Muscle layer of colon (tissue), 2 donors: ENCODE data around the gene RETREG3.
"Not testable (repeated sequence)": the region's sequence is repeated elsewhere in the genome, so short reads cannot be mapped to it uniquely, and the experiment has no call there.

Experiments used
- H3K27ac ChIP-seq: one replicate; pipeline ENCODE4 v1.7.0; 2013; ENCODE audit warnings: low read depth, mild to moderate bottlenecking, low read length, moderate library complexity
- H3K27me3 ChIP-seq, 2 donors: one replicate each; pipeline ENCODE4 v1.7.0; 2013; ENCODE audit warnings: low read length in 2 of 2, mild to moderate bottlenecking in 2 of 2; ENCODE audit not compliant: insufficient read depth in 2 of 2, control insufficient read depth in 1 of 2
- H3K36me3 ChIP-seq: one replicate; pipeline ENCODE4 v1.7.0; 2013; ENCODE audit warnings: mild to moderate bottlenecking, low read length; ENCODE audit not compliant: insufficient read depth
- H3K4me1 ChIP-seq: one replicate; pipeline ENCODE4 v1.7.0; 2013; ENCODE audit warnings: mild to moderate bottlenecking, low read length; ENCODE audit not compliant: insufficient read depth
- H3K4me3 ChIP-seq, 2 donors: one replicate each; pipeline ENCODE4 v1.7.0; 2013; ENCODE audit warnings: low read length in 2 of 2, low read depth in 1 of 2, mild to moderate bottlenecking in 1 of 2, moderate library complexity in 1 of 2
- H3K9ac ChIP-seq: one replicate; pipeline ENCODE4 v1.7.0; 2013; ENCODE audit warnings: low read length
- H3K9me3 ChIP-seq: one replicate; pipeline ENCODE4 v1.7.0; 2013; ENCODE audit warnings: mild to moderate bottlenecking, low read length
- donor health status: abdominal sarcoma.
- donor health status: Adenocarcinoma of cecum.

The RETREG3 gene

DNA sequence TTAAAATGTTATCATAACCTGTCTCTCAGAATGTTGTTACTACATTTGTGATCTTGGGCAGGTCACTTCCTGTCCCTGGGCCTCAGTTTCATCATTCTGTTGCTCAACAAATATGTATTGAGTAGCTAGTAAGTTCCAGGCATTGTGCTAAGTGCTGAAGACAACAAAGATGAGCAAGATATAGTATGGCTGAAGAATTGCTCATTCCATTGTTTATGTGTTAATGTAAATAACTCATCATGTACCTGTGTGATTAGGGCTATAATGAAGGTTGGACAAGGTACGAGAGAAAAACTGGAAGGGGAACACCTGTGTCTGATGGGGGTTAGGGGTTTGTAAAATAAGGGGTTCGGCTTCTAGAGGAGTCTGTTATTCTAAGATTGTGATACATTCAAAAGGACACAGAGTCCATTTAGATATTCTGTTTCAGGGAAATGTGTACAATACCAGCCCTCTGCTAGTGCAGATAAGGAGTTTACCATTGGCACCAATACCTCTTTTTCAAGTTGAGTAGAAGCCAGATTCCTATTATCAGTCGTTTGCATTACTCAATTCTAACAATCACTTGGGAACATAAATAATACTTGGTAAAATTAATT is 20.3 kb upstream of the RETREG3 start:
- Histone ChIP-seq H3K4me1 (no peaks in the 10 kb centered on the region), H3K27me3 (no peaks in the 10 kb centered on the region), H3K9ac (no peak overlapping the region), H3K4me3 (no peak overlapping the region), H3K9me3 (no peaks in the 10 kb centered on the region), H3K27ac (no peak overlapping the region), H3K36me3 (no peaks in the 10 kb centered on the region)

GRCh38 chr17:42627032-42627764 is 18.0 kb upstream of the RETREG3 start:
- not testable (repeated sequence) for H3K4me3 ChIP-seq, H3K4me1 ChIP-seq, H3K36me3 ChIP-seq, H3K9ac ChIP-seq, H3K27ac ChIP-seq, H3K27me3 ChIP-seq, H3K9me3 ChIP-seq

DNA sequence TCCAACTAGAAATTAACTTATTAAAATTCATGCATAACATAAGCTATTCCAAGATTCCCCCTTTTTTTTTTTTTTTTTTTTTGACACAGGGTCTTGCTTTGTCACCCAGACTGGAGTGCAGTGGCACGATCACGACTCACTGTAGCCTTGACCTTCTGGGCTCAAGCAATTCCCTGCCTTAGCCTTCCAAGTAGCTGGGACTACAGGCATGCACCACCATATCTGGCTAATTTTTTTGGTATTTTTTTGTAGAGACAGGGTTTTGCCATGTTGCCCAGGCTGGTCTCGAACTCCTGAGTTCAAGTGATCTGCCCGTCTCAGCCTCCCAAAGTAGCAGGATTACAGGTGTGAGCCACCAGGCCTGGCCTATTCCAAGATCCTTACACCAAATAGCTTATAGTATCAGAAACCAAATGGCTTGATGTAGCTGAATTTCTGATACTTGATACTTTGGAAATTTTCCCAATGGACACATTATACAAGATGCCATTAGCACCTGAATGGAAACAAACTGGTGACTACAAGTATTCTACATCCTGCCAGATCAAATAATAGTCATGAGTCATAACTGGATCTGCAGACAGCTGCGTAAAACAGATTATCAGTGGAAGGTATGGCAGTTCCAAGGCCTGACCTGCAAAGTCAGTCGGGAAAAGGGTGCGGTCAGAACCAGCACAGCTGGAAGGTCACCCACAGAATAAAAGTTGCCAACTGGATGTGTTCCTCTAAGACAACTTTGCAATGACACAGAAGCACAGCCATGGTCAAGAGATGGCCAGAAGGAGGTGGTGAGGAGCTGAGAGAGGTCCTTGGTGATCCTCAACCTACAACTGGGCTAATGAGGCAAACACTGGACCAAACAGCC is 14.8 kb upstream of the RETREG3 start:
- Histone ChIP-seq H3K36me3 (no peaks in the 10 kb centered on the region), H3K27ac (no peak overlapping the region), H3K9me3 (no peaks in the 10 kb centered on the region), H3K4me1 (no peaks in the 10 kb centered on the region), H3K4me3 (no peak overlapping the region), H3K27me3 (no peaks in the 10 kb centered on the region), H3K9ac (no peak overlapping the region)

GRCh38 chr17:42623271-42623670 is 14.1 kb upstream of the RETREG3 start:
- H3K4me1 ChIP-seq, result peaks cover 5% of the 10 kb centered on the region
- no peak overlapping the region for H3K9ac ChIP-seq
- H3K36me3 ChIP-seq, result no peaks in the 10 kb centered on the region
- no peak overlapping the region for H3K4me3 ChIP-seq
- H3K9me3 ChIP-seq, result no peaks in the 10 kb centered on the region
- H3K27ac ChIP-seq, result no peak overlapping the region
- H3K27me3 ChIP-seq, result no peaks in the 10 kb centered on the region

DNA sequence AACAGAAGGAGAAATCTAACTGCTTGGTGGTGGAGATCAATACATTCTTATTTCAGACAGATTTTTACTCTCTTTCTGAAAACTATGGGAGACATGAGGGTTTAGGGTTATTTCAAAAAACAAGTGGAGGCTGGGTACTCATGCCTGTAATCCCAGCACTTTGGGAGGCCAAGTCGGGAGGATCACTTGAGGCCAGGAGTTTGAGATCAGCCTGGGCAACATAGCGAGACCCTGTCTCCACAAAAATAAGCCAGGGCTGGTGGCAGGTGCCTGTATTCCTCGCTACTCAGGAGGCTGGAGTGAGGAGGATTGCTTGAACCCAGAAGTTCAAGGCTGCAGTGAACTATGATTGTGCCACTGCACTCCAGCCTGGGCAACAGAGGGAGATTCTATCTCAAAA is 12.8 kb upstream of the RETREG3 start:
- H3K36me3 ChIP-seq, H3K9ac ChIP-seq, H3K9me3 ChIP-seq, H3K27ac ChIP-seq, H3K4me3 ChIP-seq, H3K27me3 ChIP-seq: not testable (repeated sequence)
- peaks cover 12% of the 10 kb centered on the region for H3K4me1 ChIP-seq

DNA sequence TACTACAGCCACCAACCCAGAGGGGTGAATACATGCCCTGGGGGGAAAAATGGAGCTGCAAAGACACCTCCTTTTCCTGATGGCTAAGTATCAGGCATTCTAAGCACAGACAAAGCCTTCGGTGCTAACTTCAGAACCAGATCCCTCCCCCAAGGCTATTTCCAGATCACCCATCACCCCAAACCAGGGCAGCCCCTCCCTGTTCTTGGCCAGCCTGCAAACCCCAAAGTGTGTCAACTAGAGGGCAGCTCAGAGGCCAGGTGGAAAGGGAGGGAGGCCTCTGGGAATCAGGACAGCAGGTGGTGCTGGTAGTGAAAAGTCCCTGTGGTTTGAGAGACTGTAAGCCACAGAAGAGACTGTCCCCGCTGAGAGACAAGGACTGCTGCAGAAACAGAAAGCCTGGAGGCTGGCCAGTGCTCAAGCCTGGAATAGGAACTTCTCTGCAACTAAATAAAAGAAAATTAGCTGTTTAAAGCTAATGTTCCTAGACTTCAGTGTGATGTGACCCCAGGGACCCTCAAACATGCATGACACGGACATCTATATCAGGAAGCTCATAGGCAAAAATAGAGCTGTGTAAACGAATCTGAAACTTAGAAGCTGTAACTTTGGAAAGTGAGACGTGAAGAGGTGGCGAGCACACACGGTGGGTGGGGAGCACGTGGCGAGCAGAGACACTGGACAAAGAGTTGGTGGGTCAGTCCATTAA is 9.4 kb upstream of the RETREG3 start:
- Histone ChIP-seq H3K9me3 (no peaks in the 10 kb centered on the region), H3K9ac (no peak overlapping the region), H3K27me3 (no peaks in the 10 kb centered on the region), H3K4me3 (no peak overlapping the region), H3K27ac (no peak overlapping the region), H3K36me3 (peaks cover 20% of the 10 kb centered on the region), H3K4me1 (peaks cover 12% of the 10 kb centered on the region)

GRCh38 chr17:42617956-42618431 is 8.8 kb upstream of the RETREG3 start:
- Histone ChIP-seq H3K4me1 (peaks cover 12% of the 10 kb centered on the region), H3K27ac (no peak overlapping the region), H3K4me3 (no peak overlapping the region), H3K9me3 (no peaks in the 10 kb centered on the region), H3K27me3 (no peaks in the 10 kb centered on the region), H3K9ac (no peak overlapping the region), H3K36me3 (peaks cover 24% of the 10 kb centered on the region)

DNA sequence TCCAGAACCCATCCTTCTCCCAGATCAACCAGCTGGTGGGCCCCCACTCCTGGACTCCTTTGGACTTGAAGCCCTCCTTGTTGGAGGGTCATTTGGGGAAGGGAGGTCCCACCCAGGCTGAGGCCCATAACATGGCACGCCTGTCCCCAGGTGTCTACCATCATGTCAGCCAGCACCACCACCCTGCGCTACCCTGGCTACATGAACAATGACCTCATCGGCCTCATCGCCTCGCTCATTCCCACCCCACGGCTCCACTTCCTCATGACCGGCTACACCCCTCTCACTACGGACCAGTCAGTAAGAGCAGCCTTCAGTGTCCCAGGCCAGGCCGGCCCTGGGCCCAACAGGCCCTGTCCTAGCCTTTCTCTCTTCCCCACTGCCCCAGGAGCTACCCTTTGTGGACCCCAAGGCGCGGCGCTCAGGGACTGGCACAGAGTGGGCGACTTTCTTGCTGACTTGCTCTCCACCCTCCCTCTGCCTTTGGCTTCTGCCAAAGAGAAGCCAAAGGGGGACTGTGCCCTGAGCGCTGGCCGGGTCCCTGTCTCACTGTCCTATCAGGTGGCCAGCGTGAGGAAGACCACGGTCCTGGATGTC is 4.6 kb upstream of the RETREG3 start:
- Histone ChIP-seq H3K9ac (no peak overlapping the region), H3K4me3 (no peak overlapping the region), H3K36me3 (peaks cover 33% of the 10 kb centered on the region), H3K4me1 (peaks cover 16% of the 10 kb centered on the region), H3K27me3 (no peaks in the 10 kb centered on the region), H3K27ac (no peak overlapping the region), H3K9me3 (no peaks in the 10 kb centered on the region)

GRCh38 chr17:42612013-42612412 is 2.8 kb upstream of the RETREG3 start:
- peaks cover 16% of the 10 kb centered on the region for H3K4me1 ChIP-seq
- no peaks in the 10 kb centered on the region for H3K27me3 ChIP-seq
- H3K9me3 ChIP-seq, result no peaks in the 10 kb centered on the region
- no peak overlapping the region for H3K27ac ChIP-seq
- H3K9ac ChIP-seq, result no peak overlapping the region
- no peak overlapping the region for H3K4me3 ChIP-seq
- peaks cover 33% of the 10 kb centered on the region for H3K36me3 ChIP-seq

DNA sequence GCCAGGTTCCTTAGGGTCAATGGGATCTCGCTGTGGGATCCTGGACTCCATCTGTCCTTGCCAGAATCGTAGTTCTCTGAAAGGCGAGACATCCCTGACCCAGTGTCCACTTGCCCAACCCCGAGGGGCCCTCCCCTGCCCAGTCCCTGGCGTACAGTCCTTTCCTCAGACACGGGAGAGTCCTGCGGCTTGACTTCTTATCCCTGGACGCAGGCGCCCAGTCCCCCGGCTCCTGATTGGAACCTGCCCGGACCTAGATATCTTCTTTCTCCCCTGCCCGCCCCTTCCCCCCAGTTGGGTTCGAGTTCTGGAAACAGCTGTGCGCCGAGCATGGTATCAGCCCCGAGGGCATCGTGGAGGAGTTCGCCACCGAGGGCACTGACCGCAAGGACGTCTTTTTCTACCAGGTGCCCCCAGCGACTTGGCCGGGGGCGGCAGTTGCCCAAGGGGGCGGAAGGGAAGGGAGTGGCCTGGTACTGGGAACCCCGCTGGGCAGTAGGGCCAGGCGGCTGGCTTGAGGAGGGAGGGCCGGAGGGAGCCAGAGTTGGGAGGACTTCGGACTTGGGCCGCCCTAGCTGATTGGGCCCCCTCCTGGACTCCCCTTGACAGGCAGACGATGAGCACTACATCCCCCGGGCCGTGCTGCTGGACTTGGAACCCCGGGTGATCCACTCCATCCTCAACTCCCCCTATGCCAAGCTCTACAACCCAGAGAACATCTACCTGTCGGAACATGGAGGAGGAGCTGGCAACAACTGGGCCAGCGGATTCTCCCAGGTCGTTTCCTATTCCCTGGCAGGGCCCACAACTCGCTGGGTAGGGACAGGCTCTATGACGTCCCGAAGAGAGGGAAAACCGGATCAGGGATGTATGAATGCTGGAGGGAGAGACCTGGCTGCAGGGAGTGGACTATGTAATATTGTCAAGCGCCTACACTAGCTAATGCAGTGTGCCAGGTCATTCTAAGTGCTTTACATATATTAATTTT is 934 bp upstream of the RETREG3 start:
- Histone ChIP-seq H3K4me1 (peaks cover 25% of the 10 kb centered on the region), H3K27ac (peak overlapping the region; percentile 84), H3K36me3 (peaks cover 24% of the 10 kb centered on the region), H3K4me3 (peak overlapping the region; percentile 70 to 75), H3K9ac (peak overlapping the region; percentile 87)
- not testable (repeated sequence) for H3K9me3 ChIP-seq, H3K27me3 ChIP-seq
